SH-SY5Y (cell line): ENCODE results near the gene DENND2C.

Experiments used
- GATA2 ChIP-seq: IDR thresholded peaks from 2 replicates; pipeline ENCODE4 v1.6.1; 2011; ENCODE audit warnings: mild to moderate bottlenecking, low read depth, low read length
- GATA3 ChIP-seq: IDR thresholded peaks from 2 replicates; pipeline ENCODE4 v1.6.1; 2011; ENCODE audit warnings: low read depth, mild to moderate bottlenecking, low read length, moderate library complexity

Gene DENND2C

DNA sequence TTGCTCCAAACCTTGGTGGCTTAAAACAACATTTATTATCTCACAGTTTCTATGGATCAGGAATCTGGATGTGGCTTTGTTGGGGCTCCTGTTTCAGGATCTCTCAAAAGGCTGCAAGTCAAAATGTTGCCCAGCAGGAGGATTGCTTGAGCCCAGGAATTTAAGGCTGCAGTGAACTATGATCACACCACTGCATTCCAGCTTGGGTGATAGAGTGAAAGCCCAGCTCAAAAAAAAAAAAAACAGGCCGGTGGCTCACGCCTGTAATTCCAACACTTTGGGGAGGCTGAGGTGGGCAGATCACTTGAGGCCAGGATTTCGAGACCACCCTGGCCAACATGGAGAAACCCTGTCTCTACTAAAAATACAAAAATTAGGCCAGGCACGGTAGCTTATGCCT is 118.4 kb downstream of the DENND2C start:
- TF ChIP-seq GATA3, result no peak
- no peak for TF ChIP-seq GATA2

DNA sequence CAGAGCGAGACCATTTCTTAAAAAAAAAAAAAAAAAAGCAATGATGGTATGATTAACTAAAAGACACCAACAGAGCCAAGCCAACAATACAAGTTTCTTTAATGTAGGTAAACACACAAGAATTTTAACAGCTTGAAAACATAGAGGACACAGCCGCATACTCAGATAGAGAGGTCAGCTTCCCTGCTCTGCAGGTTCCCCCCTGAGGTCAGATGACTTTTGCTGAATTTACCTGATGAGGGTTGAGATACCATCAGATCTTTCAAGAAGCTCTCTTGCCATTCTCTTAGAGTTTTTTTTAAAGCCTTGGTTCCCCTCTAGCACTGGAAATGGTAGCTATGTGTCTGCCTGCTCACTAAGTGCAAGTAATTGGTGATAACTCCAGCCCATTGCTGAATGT is 119.5 kb downstream of the DENND2C start:
- no peak for TF ChIP-seq GATA3
- no peak for TF ChIP-seq GATA2

DNA sequence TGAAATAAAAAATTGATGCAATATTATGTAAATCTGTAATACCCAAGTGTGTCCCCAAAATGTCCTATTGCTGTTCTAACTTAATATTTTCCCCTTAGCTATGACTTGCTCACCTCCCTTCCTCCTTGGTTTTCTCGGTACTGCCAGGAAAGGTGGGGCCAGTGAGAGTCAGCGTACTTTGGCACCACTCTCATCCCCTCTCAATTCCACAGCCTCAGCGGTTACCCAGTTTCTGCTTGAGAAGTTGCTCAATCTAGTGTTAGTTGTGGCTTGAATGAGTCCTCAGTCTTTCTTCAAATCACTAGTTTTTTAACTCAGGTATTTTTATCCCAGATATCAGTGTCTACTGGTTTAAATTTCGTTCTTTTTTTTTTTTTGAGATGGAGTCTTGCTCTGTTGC is 120.7 kb downstream of the DENND2C start:
- TF ChIP-seq GATA3, result no peak
- no peak for TF ChIP-seq GATA2

DNA sequence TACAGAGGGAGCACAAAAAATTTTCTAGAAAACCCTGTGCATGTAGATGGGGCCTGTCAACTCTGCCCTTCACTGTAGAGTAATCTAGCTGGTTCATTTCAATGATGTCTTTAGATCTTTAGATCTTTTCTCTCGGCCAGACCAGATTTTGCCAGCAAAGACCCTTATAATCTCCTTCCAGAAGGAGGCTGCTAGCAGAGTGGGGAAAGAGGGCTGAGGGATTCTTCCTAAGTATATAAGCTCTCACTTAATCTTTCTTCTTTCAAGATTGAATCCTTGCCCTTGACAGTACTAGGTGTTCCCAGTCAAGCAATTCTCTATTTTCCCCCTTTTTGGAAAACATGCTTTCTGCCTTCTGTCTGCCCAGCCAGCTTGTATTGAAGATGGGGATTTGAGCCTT is 122.8 kb downstream of the DENND2C start:
- no peak for TF ChIP-seq GATA2
- TF ChIP-seq GATA3, result no peak

DNA sequence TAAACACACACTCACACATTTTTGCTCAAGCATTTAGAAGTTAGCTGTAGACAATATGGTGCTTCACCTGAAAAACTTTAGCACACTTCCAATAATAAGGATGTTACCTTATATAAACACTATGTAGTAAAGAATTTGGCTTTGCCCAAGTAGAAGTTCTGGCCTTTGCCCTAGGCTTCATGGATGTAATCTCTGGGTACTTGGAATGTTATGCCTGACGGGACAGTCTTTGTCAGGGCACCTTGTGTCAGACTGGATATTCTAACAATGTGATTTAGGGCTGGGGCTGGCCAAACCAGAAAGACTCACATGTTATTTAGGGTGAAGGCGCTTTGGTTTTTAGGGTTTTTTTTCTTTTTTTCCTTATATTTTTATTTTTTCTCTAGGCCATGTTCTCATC is 124.1 kb downstream of the DENND2C start:
- TF ChIP-seq GATA3 (no peak), GATA2 (no peak)

DNA sequence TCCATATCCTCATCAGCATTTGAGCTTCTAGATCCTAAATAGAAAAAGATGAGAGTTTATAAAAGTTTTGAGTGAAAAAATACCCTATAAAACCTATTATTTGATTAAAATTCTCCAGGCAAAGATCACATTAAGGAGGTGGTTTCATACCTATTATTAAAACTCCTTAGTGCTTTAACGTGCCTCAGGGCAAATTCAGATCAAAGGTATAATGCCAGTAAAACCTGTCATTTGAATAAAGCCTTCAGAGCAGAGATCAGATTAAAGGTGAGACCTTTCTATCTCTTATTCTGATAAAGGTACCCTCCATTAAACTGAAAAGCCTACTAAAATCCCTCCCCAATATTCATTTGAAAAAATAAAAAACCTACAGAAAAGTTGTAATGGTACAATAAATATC is 124.5 kb downstream of the DENND2C start:
- no peak for TF ChIP-seq GATA3
- no peak for TF ChIP-seq GATA2

DNA sequence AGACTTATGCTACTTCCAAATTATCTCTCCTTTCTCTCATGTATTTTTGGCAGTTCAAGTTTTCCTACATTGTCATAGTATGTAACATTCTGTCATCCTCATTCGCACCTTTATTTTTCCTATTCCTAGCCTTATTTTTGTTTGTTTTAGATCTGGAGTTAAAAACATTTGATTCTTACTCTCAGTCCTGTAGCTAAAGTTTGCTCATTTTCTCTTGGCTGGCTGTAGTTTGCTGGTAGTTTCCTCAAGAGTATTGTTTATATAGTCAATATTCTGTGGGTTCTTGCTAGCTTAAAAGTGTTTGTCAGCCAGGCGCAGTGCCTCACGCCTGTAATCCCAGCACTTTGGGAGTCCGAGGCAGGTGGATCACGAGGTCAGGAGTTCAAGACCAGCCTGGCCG is 129.0 kb downstream of the DENND2C start:
- TF ChIP-seq GATA2, result no peak
- TF ChIP-seq GATA3, result no peak

DNA sequence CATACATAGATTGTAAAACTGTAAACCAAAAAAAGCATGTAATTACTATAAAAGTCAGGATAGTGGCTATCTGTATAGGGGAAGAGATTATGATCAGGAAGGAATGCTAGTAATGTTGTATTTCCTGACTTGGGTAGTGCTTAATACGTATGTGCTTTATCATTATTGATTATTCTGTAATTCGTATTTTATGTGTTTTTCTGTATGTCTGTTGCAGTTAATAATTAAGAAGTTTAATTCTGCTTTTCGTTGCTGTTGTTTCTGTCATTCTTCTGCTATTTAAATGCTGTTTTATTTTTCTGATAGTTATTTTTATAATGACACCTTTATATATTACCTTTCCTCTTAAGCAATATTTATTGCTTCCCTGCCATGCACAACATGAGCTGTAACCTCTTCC is 129.6 kb downstream of the DENND2C start:
- TF ChIP-seq GATA3, result no peak
- TF ChIP-seq GATA2, result no peak

DNA sequence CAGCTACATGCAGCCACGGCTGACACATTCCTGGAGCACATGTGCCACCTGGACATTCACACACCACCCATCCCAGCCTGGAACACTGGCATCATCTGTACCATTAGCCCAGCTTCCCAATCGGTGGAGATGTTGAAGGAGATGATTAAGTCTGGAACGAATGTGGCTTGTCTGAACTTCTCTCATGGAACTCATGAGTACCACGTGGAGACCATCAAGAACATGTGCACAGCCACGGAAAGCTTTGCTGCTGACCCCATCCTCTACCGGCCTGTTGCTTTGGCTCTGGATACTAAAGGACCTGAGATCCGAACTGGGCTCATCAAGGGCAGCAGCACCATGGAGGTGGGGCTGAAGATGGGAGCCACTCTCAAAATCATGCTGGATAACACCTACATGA is 133.8 kb downstream of the DENND2C start:
- no peak for TF ChIP-seq GATA3
- no peak for TF ChIP-seq GATA2

DNA sequence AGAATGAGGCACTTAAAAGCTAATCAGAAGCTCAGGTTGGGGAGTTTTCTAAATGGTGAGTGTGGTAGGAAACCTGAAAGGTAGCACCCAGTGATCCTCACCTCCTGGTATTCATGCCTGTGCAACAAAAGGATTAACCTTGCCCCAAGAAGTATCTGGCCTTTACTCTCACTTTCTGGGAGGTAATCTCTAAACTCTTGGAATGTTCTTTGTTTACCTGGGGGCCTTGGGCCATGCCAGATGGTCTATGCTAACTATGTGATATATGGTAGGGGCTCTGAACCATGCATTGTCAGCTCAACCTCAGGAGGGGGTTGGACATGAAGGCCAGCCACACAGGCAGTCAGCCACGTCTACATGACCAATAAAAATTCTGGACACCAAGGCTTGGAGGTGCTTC is 134.4 kb downstream of the DENND2C start:
- TF ChIP-seq GATA3 (no peak), GATA2 (no peak)
